HEK293T (cell line): ENCODE measurements around the gene BLOC1S5.

Experiments used
- CTBP1 ChIP-seq: fragments of 450-650 bp; IDR thresholded peaks from 2 replicates; pipeline ENCODE4 v1.6.1; 2016; ENCODE audit warnings: borderline replicate concordance
- ELF4 ChIP-seq: fragments of 450-650 bp; IDR thresholded peaks from 2 replicates; pipeline ENCODE4 v1.6.1; 2017; ENCODE audit warnings: antibody characterized with exemption
- HDGF ChIP-seq: fragments of 450-650 bp; IDR thresholded peaks from 2 replicates; pipeline ENCODE4 v1.6.1; 2017; ENCODE audit warnings: antibody characterized with exemption, borderline replicate concordance
- L3MBTL2 ChIP-seq: fragments of 450-650 bp; conservative IDR thresholded peaks from 2 replicates; pipeline ENCODE4 v1.6.1; 2016; ENCODE audit warnings: mild to moderate bottlenecking
- LEF1 ChIP-seq: fragments of 450-650 bp; IDR thresholded peaks from 2 replicates; pipeline ENCODE4 v1.6.1; 2017; ENCODE audit warnings: mild to moderate bottlenecking, borderline replicate concordance
- NFRKB ChIP-seq: fragments of 450-650 bp; IDR thresholded peaks from 2 replicates; pipeline ENCODE4 v1.6.1; 2016; ENCODE audit warnings: mild to moderate bottlenecking, moderate library complexity
- PKNOX1 ChIP-seq: fragments of 450-650 bp; IDR thresholded peaks from 2 replicates; pipeline ENCODE4 v1.6.1; 2016
- SP1 ChIP-seq: fragments of 450-650 bp; IDR thresholded peaks from 2 replicates; pipeline ENCODE4 v1.6.1; 2017
- TARDBP ChIP-seq: fragments of 450-650 bp; IDR thresholded peaks from 2 replicates; pipeline ENCODE4 v1.6.1; 2016

GRCh38 chr6:8000636-8001035 is 63.6 kb downstream of the BLOC1S5 start:
- TF ChIP-seq PKNOX1 (no peak), L3MBTL2 (no peak), ELF4 (no peak), SP1 (no peak), HDGF (no peak), CTBP1 (no peak), NFRKB (no peak), TARDBP (no peak), LEF1 (no peak)
